ENCODE results near the gene MC5R. TPM values are rescaled to one million over a fixed set of nuclear protein-coding genes. Genes with fewer than 3 reads are reported as not detected.
A peak's percentile ranks its signal among the peaks of the same experiment; 100 is the strongest.
"Not testable (repeated sequence)": the region's sequence is repeated elsewhere in the genome, so short reads cannot be mapped to it uniquely, and the experiment has no call there.

MC5R gene
- total RNA-seq, 2 experiments from 2014 or later, result not detected

GRCh38 chr18:13809531-13810255 lies 14.3 kb upstream of the MC5R start:
- Mint-ChIP-seq H3K27ac (no peak overlapping the region), H3K4me1 (ENCODE audit: low read depth) (no peaks in the 10 kb centered on the region), H3K4me3 (no peak overlapping the region), H3K9me3 (no peaks in the 10 kb centered on the region), H3K36me3 (no peaks in the 10 kb centered on the region), H3K27me3 (peaks cover 10% of the 10 kb centered on the region)
- no peak for DNase-seq
- ChIA-PET CTCF (interaction anchor here (1.3 to 6.1 kb wide), 2 partner anchors 15 to 251 kb away, joined by 3 to 51 read pairs; partner anchors contain the start of gene MC5R), POLR2A (no interaction called here)
- intact Hi-C loops (cut with micrococcal nuclease), result loop anchor here (5.0 kb wide), 1 partner anchor 592 kb away; the partner anchor contains the start of gene LDLRAD4

DNA sequence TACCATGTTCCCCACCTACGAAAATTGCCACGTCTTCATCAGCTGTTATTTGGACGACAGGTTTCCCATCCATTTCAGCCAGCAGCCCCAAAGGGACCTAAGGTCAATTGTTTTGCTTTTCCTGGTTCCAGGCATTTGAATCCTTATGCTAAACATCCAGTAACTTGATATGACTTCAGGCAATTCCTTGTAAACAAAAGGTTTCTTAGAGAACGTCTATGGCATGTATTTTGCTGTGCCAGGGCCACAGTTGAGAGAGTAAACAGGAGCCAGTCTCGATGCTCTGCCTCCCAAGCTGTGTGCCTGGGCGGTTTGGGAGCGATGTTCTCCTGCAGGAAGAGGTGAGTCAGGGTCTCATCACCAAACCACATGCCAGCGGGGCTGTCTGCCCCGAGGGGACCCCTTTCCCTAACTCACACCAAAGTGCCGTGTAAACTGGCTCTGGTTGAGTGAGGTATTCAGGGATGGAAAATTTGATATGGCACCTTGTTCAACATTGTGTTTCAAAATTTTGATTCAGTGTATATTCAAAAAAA lies 12.9 kb upstream of the MC5R start:
- intact Hi-C loops (cut with micrococcal nuclease), result loop anchor here (5.0 kb wide), 1 partner anchor 594 kb away; the partner anchor contains the start of gene LDLRAD4
- CTCF ChIA-PET, result interaction anchor here (0.5 to 6.1 kb wide), 4 partner anchors 14 to 685 kb away, joined by 3 to 51 read pairs (median 4); partner anchors contain the start of gene MC5R
- DNase-seq, result no peak
- POLR2A ChIA-PET, result no interaction called here
- Mint-ChIP-seq H3K4me1 (ENCODE audit: low read depth) (no peaks in the 10 kb centered on the region), H3K9me3 (no peaks in the 10 kb centered on the region), H3K27me3 (peaks cover 3% of the 10 kb centered on the region), H3K4me3 (no peak overlapping the region), H3K27ac (no peak overlapping the region), H3K36me3 (no peaks in the 10 kb centered on the region)

DNA sequence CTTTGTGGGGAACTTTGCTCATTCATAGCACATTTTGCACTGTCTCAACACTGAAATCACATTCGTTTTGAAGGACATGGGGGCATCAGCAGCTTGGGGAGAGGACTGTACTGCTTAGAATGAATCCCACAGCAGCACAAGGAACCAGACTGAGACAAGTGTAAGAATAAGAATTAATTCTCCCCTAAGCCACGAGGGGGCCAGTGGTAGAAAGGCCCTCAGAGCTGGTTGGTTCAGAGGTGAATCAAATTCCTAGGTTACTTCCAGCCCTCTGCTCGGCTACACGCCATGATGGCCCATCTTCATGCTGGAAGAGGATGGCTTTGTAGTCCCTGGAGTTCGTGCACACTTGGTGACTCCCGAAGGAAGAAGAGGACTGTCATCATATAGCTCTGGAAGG lies 12.0 kb upstream of the MC5R start:
- Mint-ChIP-seq H3K27ac (no peak overlapping the region), H3K4me1 (ENCODE audit: low read depth) (no peaks in the 10 kb centered on the region), H3K4me3 (no peak overlapping the region), H3K27me3 (no peaks in the 10 kb centered on the region), H3K9me3 (no peaks in the 10 kb centered on the region), H3K36me3 (no peaks in the 10 kb centered on the region)
- DNase-seq, result no peak
- intact Hi-C loops (cut with micrococcal nuclease), result loop anchor here (2.0 to 5.0 kb wide), 2 partner anchors 585 to 595 kb away; partner anchors contain the start of gene LDLRAD4
- ChIA-PET CTCF (interaction anchor here (0.8 to 6.1 kb wide), 11 partner anchors 8 to 299 kb away, joined by 3 to 51 read pairs (median 5); partner anchors contain the start of gene MC5R), POLR2A (no interaction called here)

GRCh38 chr18:13813271-13813849 lies 10.6 kb upstream of the MC5R start:
- no peaks in the 10 kb centered on the region for H3K9me3 Mint-ChIP-seq
- DNase-seq, result peak; percentile 69
- no peaks in the 10 kb centered on the region for H3K36me3 Mint-ChIP-seq
- CTCF ChIA-PET, result interaction anchor here (0.6 to 6.1 kb wide), 23 partner anchors 8 to 603 kb away, joined by 3 to 51 read pairs (median 4); partner anchors contain the start of gene MC5R
- no peak overlapping the region for H3K4me3 Mint-ChIP-seq
- H3K27me3 Mint-ChIP-seq, result no peaks in the 10 kb centered on the region
- POLR2A ChIA-PET, result no interaction called here
- no peaks in the 10 kb centered on the region for H3K4me1 Mint-ChIP-seq (ENCODE audit: low read depth)
- intact Hi-C loops (cut with micrococcal nuclease), result loop anchor here (2.0 to 5.0 kb wide), 2 partner anchors 583 to 596 kb away; partner anchors contain the start of gene LDLRAD4
- H3K27ac Mint-ChIP-seq, result no peak overlapping the region

DNA sequence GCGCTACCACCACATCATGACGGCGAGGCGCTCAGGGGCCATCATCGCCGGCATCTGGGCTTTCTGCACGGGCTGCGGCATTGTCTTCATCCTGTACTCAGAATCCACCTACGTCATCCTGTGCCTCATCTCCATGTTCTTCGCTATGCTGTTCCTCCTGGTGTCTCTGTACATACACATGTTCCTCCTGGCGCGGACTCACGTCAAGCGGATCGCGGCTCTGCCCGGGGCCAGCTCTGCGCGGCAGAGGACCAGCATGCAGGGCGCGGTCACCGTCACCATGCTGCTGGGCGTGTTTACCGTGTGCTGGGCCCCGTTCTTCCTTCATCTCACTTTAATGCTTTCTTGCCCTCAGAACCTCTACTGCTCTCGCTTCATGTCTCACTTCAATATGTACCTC lies 2.3 kb downstream of the MC5R start:
- intact Hi-C loops (cut with micrococcal nuclease), result no loop called here
- H3K27ac Mint-ChIP-seq, result no peak overlapping the region
- no peaks in the 10 kb centered on the region for H3K9me3 Mint-ChIP-seq
- DNase-seq, result no peak
- ChIA-PET CTCF (interaction anchor here (1.0 kb wide), 1 partner anchor 10 kb away, joined by 4 read pairs; no protein-coding TSS in a partner anchor), POLR2A (no interaction called here)
- no peak overlapping the region for H3K4me3 Mint-ChIP-seq
- no peaks in the 10 kb centered on the region for H3K36me3 Mint-ChIP-seq
- peaks cover 24% of the 10 kb centered on the region for H3K27me3 Mint-ChIP-seq
- H3K4me1 Mint-ChIP-seq (ENCODE audit: low read depth), result peaks cover 9% of the 10 kb centered on the region

DNA sequence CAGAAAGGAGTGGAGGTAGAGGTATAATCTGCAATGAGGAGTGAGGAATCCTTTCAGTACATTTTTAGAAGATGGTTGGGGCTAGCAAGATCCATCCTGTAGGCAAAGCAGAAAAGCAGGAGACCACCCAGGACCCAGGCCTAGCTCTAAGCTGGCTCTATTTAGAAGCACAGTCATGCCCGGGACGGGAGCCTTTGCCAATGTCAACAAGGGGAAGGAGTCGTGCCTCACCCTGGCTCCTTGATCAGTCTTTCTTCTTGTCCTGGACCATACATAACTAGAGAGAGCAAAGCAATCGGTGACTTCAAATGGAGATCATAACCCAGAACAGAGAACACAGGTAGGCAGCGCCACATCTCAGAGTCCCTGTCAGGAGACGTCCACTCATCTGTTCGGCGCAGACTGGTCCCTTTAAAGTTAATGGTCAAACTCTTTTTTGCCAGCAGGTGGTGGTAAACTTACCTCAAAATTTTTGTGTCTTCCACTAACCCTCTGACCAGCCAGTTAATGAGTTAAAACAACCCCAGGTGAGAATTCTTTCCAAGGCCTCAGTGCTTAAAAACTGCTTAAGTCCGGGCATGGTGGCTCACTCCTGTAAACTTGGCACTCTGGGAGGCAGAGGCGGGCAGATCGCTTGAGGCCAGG lies 8.0 kb downstream of the MC5R start:
- Mint-ChIP-seq H3K4me3 (no peak overlapping the region), H3K4me1 (ENCODE audit: low read depth) (no peaks in the 10 kb centered on the region), H3K27ac (no peak overlapping the region), H3K9me3 (no peaks in the 10 kb centered on the region), H3K27me3 (peaks cover 22% of the 10 kb centered on the region), H3K36me3 (no peaks in the 10 kb centered on the region)
- intact Hi-C loops (cut with micrococcal nuclease), result no loop called here
- CTCF ChIA-PET, result interaction anchor here (0.9 kb wide), 1 partner anchor 10 kb away, joined by 3 read pairs; no protein-coding TSS in a partner anchor
- no peak for DNase-seq
- POLR2A ChIA-PET, result no interaction called here

GRCh38 chr18:13834496-13835015 lies 10.6 kb downstream of the MC5R start:
- no peak for DNase-seq
- intact Hi-C loops (cut with micrococcal nuclease), result no loop called here
- Mint-ChIP-seq H3K36me3 (no peaks in the 10 kb centered on the region), H3K4me3 (no peak overlapping the region), H3K27ac (no peak overlapping the region), H3K27me3 (peaks cover 24% of the 10 kb centered on the region), H3K9me3 (no peaks in the 10 kb centered on the region), H3K4me1 (ENCODE audit: low read depth) (no peaks in the 10 kb centered on the region)
- ChIA-PET POLR2A (no interaction called here), CTCF (interaction anchor here (1.7 kb wide), 1 partner anchor 22 kb away, joined by 4 read pairs; no protein-coding TSS in a partner anchor)

GRCh38 chr18:13835202-13835601 lies 11.3 kb downstream of the MC5R start:
- ChIA-PET POLR2A (no interaction called here), CTCF (interaction anchor here (1.7 kb wide), 1 partner anchor 22 kb away, joined by 4 read pairs; no protein-coding TSS in a partner anchor)
- Mint-ChIP-seq H3K4me3 (no peak overlapping the region), H3K4me1 (ENCODE audit: low read depth) (no peaks in the 10 kb centered on the region), H3K9me3 (no peaks in the 10 kb centered on the region), H3K27ac (no peak overlapping the region), H3K27me3 (peaks cover 23% of the 10 kb centered on the region), H3K36me3 (no peaks in the 10 kb centered on the region)
- intact Hi-C loops (cut with micrococcal nuclease), result no loop called here
- no peak for DNase-seq

- Mint-ChIP-seq H3K4me3 (no peak overlapping the region), H3K4me1 (ENCODE audit: low read depth) (no peaks in the 10 kb centered on the region), H3K36me3 (no peaks in the 10 kb centered on the region), H3K9me3 (no peaks in the 10 kb centered on the region), H3K27me3 (peaks cover 21% of the 10 kb centered on the region), H3K27ac (no peak overlapping the region)
- CTCF ChIA-PET, result no interaction called here
- intact Hi-C loops (cut with micrococcal nuclease), result no loop called here
- no peak for DNase-seq
- POLR2A ChIA-PET, result no interaction called here
Observed at GRCh38 chr18:13836559-13836958, 12.6 kb downstream of the MC5R start.

DNA sequence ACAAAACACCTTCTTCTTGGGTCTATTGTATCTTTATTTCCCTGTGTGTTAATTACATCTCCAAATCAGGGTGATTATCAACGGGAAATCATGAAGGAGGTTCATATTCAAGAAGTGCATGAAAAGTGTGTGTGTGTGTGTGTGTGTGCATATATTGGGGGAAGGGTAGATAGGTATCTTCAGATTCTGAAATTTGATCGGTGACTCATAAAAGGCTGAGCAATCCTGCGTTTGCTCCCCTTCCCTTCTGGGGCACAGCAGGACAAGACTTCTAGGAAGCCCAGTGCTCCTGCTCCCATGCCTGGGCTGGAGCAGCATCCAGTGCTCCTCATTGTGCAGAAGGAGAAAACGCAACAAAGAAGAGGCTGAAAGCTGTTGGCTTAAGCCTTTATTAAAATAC lies 25.8 kb downstream of the MC5R start:
- H3K4me1 Mint-ChIP-seq (ENCODE audit: low read depth), result no peaks in the 10 kb centered on the region

GRCh38 chr18:13862898-13863297 lies 38.9 kb downstream of the MC5R start:
- intact Hi-C loops (cut with micrococcal nuclease); H3K36me3 Mint-ChIP-seq; H3K4me1 Mint-ChIP-seq (ENCODE audit: low read depth); CTCF ChIA-PET; POLR2A ChIA-PET; H3K27ac Mint-ChIP-seq; DNase-seq; H3K4me3 Mint-ChIP-seq: not testable (repeated sequence)
- Mint-ChIP-seq H3K27me3 (peaks cover 33% of the 10 kb centered on the region), H3K9me3 (peaks cover 13% of the 10 kb centered on the region)

More for the DNA sequence above, 25.8 kb downstream of the MC5R start:
- H3K36me3 Mint-ChIP-seq, result peaks cover 2% of the 10 kb centered on the region
- H3K4me3 Mint-ChIP-seq, result no peak overlapping the region
- peaks cover 14% of the 10 kb centered on the region for H3K9me3 Mint-ChIP-seq
- H3K27me3 Mint-ChIP-seq, result peaks cover 7% of the 10 kb centered on the region
- CTCF ChIA-PET, result no interaction called here
- intact Hi-C loops (cut with micrococcal nuclease), result no loop called here
- no peak for DNase-seq
- no peak overlapping the region for H3K27ac Mint-ChIP-seq
- POLR2A ChIA-PET, result no interaction called here
